Liver (tissue), 9 donors: ENCODE data around the gene HLA-A. TPM values are rescaled to one million over a fixed set of nuclear protein-coding genes. Genes with fewer than 3 reads are reported as not detected.

ENCODE experiments used
- DNase-seq: peaks from one replicate; pipeline ENCODE4 v3.0.0-alpha.2; 2017; ENCODE audit warnings: low spot score
- H3K27ac ChIP-seq, 2 donors: one replicate each; pipeline ENCODE4 v1.7.0; 2013; ENCODE audit warnings: inconsistent platforms in 2 of 2, low read length in 2 of 2, control low read depth in 1 of 2, low read depth in 1 of 2, mild to moderate bottlenecking in 1 of 2
- H3K27me3 ChIP-seq, 4 donors: one replicate each; pipeline versions ENCODE4 v1.6.1 to v1.7.0; 2013; ENCODE audit warnings: low read length in 3 of 4, inconsistent platforms in 1 of 4, mild to moderate bottlenecking in 1 of 4, moderate library complexity in 1 of 4; ENCODE audit not compliant: control insufficient read depth in 4 of 4, insufficient read depth in 4 of 4
- H3K36me3 ChIP-seq, 4 donors: one replicate each; pipeline versions ENCODE4 v1.6.1 to v1.7.0; 2013; ENCODE audit warnings: low read length in 3 of 4, mild to moderate bottlenecking in 3 of 4, low read depth in 1 of 4, moderate library complexity in 1 of 4; ENCODE audit not compliant: control insufficient read depth in 4 of 4, insufficient read depth in 3 of 4
- H3K4me1 ChIP-seq, 4 donors: one replicate each; pipeline versions ENCODE4 v1.6.1 to v1.7.0; 2013; ENCODE audit warnings: low read length in 3 of 4, mild to moderate bottlenecking in 3 of 4, moderate library complexity in 1 of 4; ENCODE audit not compliant: control insufficient read depth in 4 of 4, insufficient read depth in 4 of 4
- H3K4me3 ChIP-seq, 3 donors: one replicate each; pipeline versions ENCODE4 v1.6.1 to v1.7.0; 2013; ENCODE audit warnings: low read length in 3 of 3, control low read depth in 1 of 3, low read depth in 1 of 3, mild to moderate bottlenecking in 1 of 3
- H3K9ac ChIP-seq, 2 donors: one replicate each; pipeline ENCODE4 v1.7.0; 2013; ENCODE audit warnings: low read length in 2 of 2, mild to moderate bottlenecking in 2 of 2, moderate library complexity in 2 of 2, control low read depth in 1 of 2, low read depth in 1 of 2
- H3K9me3 ChIP-seq, 4 donors: one replicate each; pipeline versions ENCODE4 v1.6.1 to v1.7.0; 2013; ENCODE audit warnings: low read length in 3 of 4; ENCODE audit not compliant: control insufficient read depth in 4 of 4
- ATF3 ChIP-seq: IDR thresholded peaks from 2 replicates; pipeline ENCODE4 v1.6.1; 2016; ENCODE audit warnings: antibody characterized with exemption
- CTCF ChIP-seq: fragments of 150-350 bp; IDR thresholded peaks from 2 replicates; pipeline ENCODE4 v1.5.1; 2017; ENCODE audit warnings: improper control_type of control experiment, low read depth, low read length; ENCODE audit not compliant: missing input control
- FOXA1 ChIP-seq: IDR thresholded peaks from 2 replicates; pipeline ENCODE4 v1.6.1; 2016; ENCODE audit warnings: antibody characterized with exemption
- FOXA2 ChIP-seq: IDR thresholded peaks from 2 replicates; pipeline ENCODE4 v1.6.1; 2016; ENCODE audit warnings: antibody characterized with exemption
- GABPA ChIP-seq, 2 donors: IDR thresholded peaks in 1 of 2; conservative IDR thresholded peaks in 1 of 2; 2 replicates each; pipeline ENCODE4 v1.6.1; 2016; ENCODE audit warnings: antibody characterized with exemption in 2 of 2, mild to moderate bottlenecking in 1 of 2, moderate library complexity in 1 of 2
- HNF4A ChIP-seq, 2 donors: conservative IDR thresholded peaks; 2 replicates each; pipeline ENCODE4 v1.6.1; 2016; ENCODE audit warnings: antibody characterized with exemption in 2 of 2, mild to moderate bottlenecking in 2 of 2
- JUND ChIP-seq, 2 donors: IDR thresholded peaks; 2 replicates each; pipeline ENCODE4 v1.6.1; 2016; ENCODE audit warnings: antibody characterized with exemption in 2 of 2
- RAD21 ChIP-seq, 2 donors: IDR thresholded peaks; 2 replicates each; pipeline ENCODE4 v1.6.1; 2016; ENCODE audit warnings: antibody characterized with exemption in 2 of 2, mild to moderate bottlenecking in 2 of 2
- REST ChIP-seq: IDR thresholded peaks from 2 replicates; pipeline ENCODE4 v1.6.1; 2016; ENCODE audit warnings: antibody characterized with exemption, mild to moderate bottlenecking
- RXRA ChIP-seq, 2 donors: IDR thresholded peaks; 2 replicates each; pipeline ENCODE4 v1.6.1; 2017 to 2018; ENCODE audit warnings: antibody characterized with exemption in 2 of 2, mild to moderate bottlenecking in 1 of 2
- SP1 ChIP-seq: IDR thresholded peaks from 2 replicates; pipeline ENCODE4 v1.6.1; 2018; ENCODE audit warnings: antibody characterized with exemption, mild to moderate bottlenecking
- TAF1 ChIP-seq: conservative IDR thresholded peaks from 2 replicates; pipeline ENCODE4 v1.6.1; 2016; ENCODE audit warnings: antibody characterized with exemption, mild to moderate bottlenecking
- ZBTB33 ChIP-seq: IDR thresholded peaks from 2 replicates; pipeline ENCODE4 v1.6.1; 2016; ENCODE audit warnings: antibody characterized with exemption
- WGBS: extraction: QIAGEN DNeasy Blood & Tissue Kit; methylation state at CpG from one replicate; pipeline ENCODE4 v1.1.7; 2013; 5-methylcytosine and 5-hydroxymethylcytosine counted together
- polyA plus RNA-seq, 2 donors: library from polyadenylated mRNA; stranded (reverse) in 1 of 2; unstranded in 1 of 2; fragments of 200-250 nt in 1 of 2; fragments of >200 nt in 1 of 2; fragmentation: Nextera tagmentation in 1 of 2; extraction: Ambion mirVana in 1 of 2; gene quantifications; one replicate each; pipeline versions ENCODE4 v1.2.1 to v1.2.3, GENCODE V29; 2013 to 2015
- total RNA-seq, 2 donors: library from RNA; depleted of rRNA; stranded (reverse); fragments of >200 nt; gene quantifications; one replicate each; pipeline ENCODE4 v1.2.3, GENCODE V29; 2014
- donor health status: healthy.
- donor health status: healthy.
- donor health status: healthy.
- donor health status: healthy.
- donor health status: healthy.

HLA-A gene
- total and polyA plus RNA-seq, 4 donors: 145 to 321 (median 223) TPM

GRCh38 chr6:29909985-29910384, 32.3 kb upstream of the HLA-A start:
- TF ChIP-seq FOXA2 (no peak), CTCF (no peak), TAF1 (no peak), HNF4A (conservative IDR thresholded peaks at IDR 0.05) (no peak), RXRA (IDR thresholded peaks at IDR 0.05) (no peak), REST (no peak), JUND (IDR thresholded peaks at IDR 0.05) (peak in 1 of 2 donors; percentile 35), FOXA1 (no peak)
- Histone ChIP-seq H3K27me3 (no peaks in the 10 kb centered on the region), H3K4me3 (no peak overlapping the region), H3K4me1 (peaks cover 6 to 21% (median 10%) of the 10 kb centered on the region in 4 donors), H3K27ac (no peak overlapping the region), H3K9ac (no peak overlapping the region), H3K9me3 (no peaks in the 10 kb centered on the region), H3K36me3 (no peaks in the 10 kb centered on the region)
- DNase-seq: no peak
- 12% methylated on average over 1 of the region's 1 CpG for WGBS

- H3K4me1 ChIP-seq: peaks cover 2 to 17% (median 5%) of the 10 kb centered on the region in 4 donors
- H3K9ac ChIP-seq: no peak overlapping the region
- 84% methylated on average over 2 of the region's 2 CpGs for WGBS
- DNase-seq: peak; percentile 22
- TF ChIP-seq ZBTB33: no peak
- TF ChIP-seq ATF3: no peak
- H3K27ac ChIP-seq: no peak overlapping the region
- H3K36me3 ChIP-seq: no peaks in the 10 kb centered on the region
- no peaks in the 10 kb centered on the region for H3K27me3 ChIP-seq
- H3K9me3 ChIP-seq: no peaks in the 10 kb centered on the region
- H3K4me3 ChIP-seq: no peak overlapping the region
Observed at GRCh38 chr6:29912840-29913239, 29.5 kb upstream of the HLA-A start.

- H3K27me3 ChIP-seq: no peaks in the 10 kb centered on the region
- no peak for DNase-seq
- no peaks in the 10 kb centered on the region for H3K36me3 ChIP-seq
- WGBS: 84% methylated on average over 1 of the region's 1 CpG
- no peak overlapping the region for H3K4me3 ChIP-seq
- H3K9ac ChIP-seq: no peak overlapping the region
- no peaks in the 10 kb centered on the region for H3K4me1 ChIP-seq
- no peaks in the 10 kb centered on the region for H3K9me3 ChIP-seq
- no peak overlapping the region for H3K27ac ChIP-seq
- no peak for TF ChIP-seq TAF1
- no peak for TF ChIP-seq REST
- no peak for TF ChIP-seq CTCF
- no peak for TF ChIP-seq RXRA (IDR thresholded peaks at IDR 0.05)
- no peak for TF ChIP-seq RAD21 (IDR thresholded peaks at IDR 0.05)
- TF ChIP-seq SP1: no peak
- no peak for TF ChIP-seq GABPA (IDR thresholded peaks at IDR 0.05 in 1 of 2, conservative IDR thresholded peaks at IDR 0.05 in 1 of 2)
- no peak for TF ChIP-seq HNF4A (conservative IDR thresholded peaks at IDR 0.05)
- TF ChIP-seq FOXA1: no peak
- TF ChIP-seq FOXA2: no peak
Observed at GRCh38 chr6:29916741-29917140, 25.6 kb upstream of the HLA-A start.
